ENCODE results near the gene POPDC2.
"Not testable (repeated sequence)": the region's sequence is repeated elsewhere in the genome, so short reads cannot be mapped to it uniquely, and the experiment has no call there.

The POPDC2 gene, protein sequence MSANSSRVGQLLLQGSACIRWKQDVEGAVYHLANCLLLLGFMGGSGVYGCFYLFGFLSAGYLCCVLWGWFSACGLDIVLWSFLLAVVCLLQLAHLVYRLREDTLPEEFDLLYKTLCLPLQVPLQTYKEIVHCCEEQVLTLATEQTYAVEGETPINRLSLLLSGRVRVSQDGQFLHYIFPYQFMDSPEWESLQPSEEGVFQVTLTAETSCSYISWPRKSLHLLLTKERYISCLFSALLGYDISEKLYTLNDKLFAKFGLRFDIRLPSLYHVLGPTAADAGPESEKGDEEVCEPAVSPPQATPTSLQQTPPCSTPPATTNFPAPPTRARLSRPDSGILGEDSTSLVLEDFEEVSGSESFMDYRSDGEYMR

DNA sequence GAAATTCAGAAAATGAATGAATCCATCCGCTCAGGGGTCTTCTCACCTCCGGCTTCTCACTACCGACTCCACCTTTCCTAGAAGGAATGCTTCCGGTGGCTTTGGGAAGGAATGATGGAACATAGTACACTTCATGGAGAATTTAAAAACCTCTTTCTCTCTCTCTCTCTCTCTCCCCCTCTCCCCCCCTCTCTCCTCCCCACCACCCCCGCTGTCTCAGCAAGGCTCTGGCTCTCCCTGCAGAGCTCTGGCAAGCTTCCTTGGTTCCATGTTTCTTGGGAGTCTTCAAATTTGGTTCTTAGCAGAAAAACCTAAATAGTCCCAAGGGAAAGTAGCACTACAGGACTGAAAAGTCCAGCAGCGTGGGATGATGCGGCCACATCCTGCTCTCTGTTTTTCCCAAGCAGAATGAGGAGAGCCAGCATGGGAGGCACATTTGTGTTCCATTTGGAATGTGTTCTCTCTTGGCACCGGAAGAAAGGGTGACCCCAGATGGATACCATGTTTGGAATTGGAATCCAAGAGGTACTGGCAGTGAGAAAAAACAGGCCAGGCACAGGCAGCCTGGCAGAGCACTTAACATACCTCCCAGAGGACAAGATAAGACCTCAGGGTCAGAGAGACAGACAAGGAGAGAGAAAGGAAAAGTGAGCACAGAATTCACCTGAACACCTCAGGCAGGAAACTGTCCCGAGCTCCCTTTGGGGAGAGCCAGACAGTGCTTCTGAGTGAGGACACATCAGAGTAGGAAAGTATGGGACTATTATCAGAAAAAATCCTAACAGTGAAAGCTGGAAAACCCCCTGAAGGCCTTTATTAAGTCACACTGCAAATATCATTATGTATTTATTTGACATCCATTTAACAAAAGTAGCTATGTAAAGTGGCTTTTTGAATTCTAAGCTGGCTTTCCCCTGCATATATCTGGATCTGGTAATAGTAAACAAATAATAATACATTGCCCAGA, at the start of gene POPDC2:
Gene POPDC2, minus strand, starts transcription at position 116 of the 967 bp plus-strand sequence. CDS start 166 bp downstream, outside the sequence.
- DNase-seq = no peak

DNA sequence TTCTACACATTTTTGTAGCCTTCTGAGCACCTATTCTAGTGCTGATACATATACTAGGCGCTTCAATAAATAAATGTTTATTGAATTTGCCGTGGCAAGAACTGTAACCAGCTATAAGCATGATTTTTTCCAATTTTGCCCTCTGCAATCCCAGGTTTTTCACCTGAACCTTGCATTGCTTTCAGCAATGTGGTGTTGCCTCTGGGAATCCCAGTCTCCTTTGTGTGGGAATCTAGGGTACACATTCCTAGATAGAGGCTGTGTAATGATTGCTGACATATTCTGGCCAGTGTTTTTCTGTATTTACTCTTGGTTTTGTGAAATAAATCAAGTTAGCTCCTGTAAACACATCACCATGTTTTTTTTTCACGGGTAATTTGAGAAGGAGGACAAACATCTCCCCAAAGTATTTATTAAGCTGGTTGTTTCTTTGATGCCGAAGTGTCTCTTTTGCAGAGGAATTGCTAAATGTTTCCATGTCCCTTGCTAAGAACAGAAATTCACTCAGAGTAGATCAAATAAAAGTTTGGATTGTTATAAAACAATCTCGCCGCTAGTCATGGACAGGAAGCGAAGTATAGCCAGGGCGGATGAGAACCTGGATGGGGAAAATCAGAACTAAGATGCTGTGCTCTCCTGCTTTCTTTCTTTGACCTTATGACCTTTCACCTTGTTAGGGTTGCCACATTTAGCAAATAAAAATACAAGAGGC, 43.6 kb upstream of the POPDC2 start:
- DNase-seq = no peak

DNA sequence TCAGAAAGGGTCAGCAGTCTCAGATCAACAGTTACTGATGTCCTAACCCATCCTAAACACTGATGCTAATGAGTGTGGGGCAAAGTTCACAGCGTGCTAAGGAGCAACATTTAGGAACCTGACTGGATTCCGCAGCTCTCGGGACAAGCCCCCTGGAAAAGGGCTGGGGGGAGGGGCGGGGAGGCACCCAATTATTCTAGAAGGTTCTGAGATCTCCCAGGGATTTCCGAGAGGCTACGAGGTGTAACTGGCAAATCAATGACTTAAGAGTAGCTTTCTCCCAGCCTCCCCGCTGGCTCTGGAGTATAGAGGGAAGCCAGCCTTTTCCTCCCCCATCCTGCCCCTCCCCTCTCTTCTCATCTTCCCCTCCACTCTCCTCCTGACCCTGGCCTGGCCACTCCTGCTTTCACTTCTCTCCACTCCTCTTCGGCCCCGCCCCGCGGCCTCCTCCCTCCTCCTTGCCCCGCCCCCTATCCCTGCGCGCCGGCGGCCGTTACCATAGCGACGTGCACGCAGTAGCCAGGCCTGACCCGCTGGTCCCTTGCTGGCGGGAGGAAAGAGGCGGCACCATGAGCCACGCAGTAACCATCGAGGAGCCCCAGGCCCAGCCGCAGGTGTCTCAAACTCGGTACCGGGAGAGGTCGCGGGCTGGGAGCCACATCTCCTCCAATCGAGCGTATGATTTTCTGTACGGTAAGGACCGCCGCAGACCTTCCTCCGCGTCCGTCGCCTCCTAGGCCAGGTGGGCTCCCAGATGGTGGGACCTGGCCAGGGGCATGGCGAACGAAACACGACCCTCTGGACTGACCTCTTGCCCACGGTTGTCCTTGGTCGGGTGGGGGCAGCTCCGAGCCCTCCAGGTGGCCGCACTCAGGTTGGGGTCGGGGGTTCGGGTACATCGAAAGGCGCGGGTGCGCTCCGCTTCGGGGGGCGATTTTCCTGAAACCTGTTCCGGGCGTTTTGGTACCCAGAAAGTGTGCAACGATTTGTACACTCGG, 42.4 kb upstream of the POPDC2 start, which contains the start of gene CFAP91:
Gene CFAP91, plus strand, starts transcription at position 493 of the 998 bp plus-strand sequence. Its CDS starts 77 bp downstream, at position 570.
- no peak for DNase-seq

DNA sequence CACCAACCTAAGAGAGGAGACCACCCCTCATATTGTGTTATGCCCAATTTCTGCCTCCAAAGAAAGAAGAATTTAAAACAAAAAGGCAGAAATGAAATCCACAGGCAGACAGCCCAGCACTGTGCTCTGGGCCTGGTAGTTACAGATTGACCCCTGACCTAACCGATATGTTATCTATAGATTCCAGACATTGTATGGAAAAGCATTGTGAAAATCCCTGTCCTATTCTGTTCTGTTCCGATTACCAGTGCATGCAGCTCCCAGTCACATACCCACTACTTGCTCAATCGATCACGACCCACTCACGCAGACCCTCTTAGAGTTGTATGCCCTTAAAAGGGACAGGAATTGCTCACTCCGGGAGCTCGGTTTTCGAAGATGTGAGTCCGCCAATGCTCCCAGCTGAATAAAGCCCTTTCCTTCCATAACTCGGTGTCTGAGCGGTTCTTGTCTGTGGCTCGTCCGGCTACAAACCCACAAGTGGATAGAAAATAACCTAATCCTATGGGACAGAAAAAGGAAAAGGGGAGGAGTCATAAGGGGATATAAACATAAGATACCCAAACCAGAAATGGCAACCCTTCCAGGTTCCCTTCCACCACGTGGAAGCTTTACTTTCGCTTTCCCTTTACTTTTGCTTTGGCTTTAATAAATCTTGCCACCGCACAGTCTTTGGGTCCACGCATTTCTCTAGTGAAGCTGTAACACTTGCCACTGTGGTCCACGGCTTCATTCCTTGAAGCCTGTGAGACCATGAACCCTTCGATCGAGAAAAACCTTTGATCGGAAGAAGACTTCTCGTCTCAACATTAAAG, 40.7 kb upstream of the POPDC2 start:
- DNase-seq = no peak

DNA sequence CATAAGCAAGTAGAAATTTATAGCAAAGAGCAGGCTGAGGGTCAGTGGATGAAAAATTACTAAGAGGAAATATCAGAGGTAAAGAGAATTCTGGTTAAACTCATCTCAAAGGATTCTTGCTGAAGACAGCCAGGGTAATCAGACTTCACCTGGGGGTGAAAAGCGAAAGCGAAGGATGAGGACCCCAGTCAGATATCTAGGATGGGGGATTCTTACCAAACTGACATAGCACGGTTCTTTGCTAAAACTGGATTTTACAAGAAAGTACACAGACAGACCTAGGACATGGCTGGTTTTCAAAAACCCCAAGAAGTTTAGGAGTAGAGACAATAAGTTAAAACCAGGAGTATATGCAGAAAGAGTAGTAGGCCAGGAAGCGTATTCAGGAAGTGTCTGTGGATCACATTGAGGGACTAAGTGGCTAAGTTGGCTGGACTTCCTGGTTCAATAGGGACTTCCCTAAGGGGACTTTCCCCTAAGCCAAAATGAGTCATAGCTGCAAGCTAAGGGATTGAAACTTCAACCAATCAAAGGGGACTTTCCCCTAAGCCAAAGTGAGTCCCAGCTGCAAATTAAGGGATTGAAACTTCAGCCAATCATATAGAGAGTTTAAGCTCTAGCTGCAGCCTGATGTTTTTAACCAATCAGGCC, 40.0 kb upstream of the POPDC2 start:
- no peak for DNase-seq

DNA sequence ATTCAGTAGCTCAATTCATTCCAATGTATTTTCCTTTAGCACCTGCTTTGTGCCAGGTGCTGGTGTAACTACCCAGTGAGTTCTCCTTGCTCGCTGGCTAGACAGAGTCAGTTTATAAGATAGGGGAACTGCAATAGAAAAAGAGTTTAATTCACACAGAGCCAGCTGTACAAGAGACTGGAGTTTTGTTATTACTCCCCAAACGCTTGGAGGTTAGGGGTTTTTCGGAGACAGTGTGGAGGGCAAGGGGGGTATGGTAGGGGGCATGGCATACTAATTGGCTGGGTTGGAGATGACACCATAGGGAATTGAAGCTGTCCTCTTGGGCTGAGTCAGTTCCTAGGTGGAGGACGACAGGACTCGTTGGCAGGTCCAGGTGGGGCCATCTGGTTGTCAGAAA, 37.0 kb upstream of the POPDC2 start:
- no peak for DNase-seq

DNA sequence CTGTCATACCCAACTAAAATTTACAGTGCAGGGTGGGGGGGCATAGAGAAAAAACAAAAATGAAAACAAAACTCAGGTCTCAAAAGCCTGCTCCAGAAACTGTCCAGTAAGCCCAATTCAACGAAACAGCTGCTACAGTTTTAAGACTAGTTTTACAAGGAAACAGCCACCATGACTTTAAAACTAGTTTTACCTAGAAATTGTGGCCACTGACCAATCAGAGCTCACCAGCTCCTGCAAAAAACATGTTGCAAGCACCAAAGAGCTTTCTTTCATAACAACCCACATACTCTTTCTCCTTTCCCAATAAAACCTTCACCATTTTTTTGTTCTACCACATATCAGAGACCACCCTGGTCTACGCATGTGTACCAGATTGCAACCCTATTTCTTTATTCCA, 35.1 kb upstream of the POPDC2 start:
- DNase-seq = peak; percentile 1

DNA sequence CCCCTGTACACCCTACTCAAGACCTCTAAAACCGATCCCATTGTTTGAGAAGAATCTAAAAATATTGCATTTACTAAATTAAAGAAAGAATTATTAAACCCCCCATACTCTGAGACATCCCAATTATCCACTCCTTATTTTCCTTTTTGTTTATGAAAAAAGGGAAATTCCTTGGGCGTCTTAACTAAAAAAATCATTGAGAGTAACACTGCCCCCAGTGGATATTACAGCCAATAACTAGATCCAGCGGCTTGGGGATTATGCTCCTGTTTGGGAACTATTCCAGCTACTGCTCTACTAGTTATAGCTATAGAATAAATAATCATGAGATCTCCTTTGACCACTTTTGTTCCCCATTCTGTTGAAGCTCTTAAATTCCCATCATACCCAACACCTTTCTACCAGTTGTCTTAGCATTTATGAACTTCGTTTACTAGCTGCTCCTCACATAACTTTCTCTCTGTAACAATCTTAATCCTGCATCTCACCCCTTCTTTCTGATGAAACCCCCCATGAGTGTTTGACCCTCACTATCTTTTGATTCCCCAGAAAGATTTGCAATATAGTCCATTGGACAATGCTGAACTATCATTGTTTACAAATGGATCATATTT, 29.8 kb upstream of the POPDC2 start:
- no peak for DNase-seq

DNA sequence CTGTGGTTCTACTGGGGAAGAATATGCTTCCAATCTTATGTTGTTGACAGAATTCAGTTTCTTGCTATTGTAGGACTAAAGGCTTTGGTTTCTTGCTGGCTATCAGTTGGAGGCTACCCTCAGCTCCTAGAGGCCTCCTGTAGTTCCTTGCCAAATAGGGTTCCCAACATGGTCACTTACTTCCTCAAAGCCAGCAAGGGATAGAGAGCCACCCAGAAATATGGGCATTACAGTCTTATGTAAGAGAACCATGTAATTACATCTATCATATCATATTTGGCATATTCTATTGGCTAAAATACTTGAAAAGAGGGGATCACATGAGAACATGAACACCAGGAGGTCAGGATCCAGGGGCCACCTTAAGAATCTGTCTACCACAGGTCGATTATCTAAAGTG, 23.0 kb upstream of the POPDC2 start:
- DNase-seq = no peak

DNA sequence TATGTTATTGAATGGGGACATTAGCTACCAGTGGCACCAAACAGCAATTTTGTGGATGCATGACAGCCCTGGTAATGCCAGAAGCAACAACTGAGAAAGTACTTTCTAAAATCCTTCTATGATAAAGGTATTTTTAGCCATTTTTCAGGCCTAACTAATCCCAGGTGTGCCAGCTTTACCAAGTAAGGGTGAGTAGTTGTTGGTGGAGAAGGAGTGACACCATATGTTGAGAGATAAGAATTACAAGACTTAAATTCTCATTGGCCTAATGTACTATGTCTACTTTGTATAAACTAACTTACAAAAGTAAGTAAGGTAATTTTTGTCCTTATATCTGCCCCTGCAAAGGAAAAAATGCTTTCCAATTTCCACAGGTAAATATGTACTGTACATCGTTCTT, 20.9 kb upstream of the POPDC2 start:
- DNase-seq = peak; percentile 14

DNA sequence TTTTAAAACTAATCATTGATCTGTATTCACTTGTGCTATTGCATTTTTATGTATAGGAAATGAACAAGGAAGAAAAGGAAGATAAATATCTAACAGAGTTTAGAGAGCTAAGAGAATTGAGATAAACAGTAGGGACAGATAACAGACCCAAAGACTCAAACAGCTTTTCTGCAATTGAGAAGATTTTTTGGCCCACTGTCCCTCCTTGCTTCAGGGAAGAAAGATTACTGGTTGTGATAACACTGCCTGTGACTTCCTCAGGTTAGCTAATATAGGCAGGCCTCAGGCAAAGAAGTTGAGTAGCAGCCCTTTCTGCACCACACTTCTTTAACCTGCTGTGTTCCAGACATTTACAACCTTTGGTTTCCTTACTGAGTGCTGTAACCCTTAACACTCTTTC, 19.5 kb upstream of the POPDC2 start:
- no peak for DNase-seq

DNA sequence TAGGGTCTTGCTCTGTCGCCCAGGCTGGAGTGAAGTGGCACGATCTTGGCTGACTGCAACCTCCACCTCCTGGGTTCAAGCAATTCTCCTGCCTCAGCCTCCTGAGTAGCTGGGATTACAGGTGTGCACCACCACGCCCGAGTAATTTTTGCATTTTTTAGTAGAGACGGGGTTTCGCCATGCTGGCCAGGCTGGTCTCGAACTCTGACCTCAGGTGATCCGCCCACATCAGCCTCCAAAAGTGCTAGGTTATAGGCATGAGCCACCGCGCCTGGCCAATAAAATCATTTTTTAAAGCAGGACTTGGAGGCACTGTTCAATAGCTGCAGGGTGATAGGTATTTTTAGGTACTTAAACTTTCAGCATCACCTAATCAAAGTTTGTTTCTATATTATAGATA, 17.8 kb upstream of the POPDC2 start:
- not testable (repeated sequence) for DNase-seq

DNA sequence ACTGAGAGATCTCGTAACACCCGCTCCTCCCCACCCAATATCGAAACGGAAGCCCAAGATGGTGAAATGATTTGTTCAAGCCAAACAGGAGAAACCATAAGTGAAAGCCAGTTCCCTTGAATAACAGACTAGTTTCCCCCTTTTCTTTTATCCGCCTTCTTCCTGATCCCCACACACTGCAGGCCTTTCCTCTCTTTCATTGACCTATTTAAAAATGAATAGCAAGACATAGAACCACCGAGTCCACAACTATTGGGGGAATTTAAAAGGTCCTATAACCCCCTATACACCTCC, 17.2 kb upstream of the POPDC2 start:
- no peak for DNase-seq

DNA sequence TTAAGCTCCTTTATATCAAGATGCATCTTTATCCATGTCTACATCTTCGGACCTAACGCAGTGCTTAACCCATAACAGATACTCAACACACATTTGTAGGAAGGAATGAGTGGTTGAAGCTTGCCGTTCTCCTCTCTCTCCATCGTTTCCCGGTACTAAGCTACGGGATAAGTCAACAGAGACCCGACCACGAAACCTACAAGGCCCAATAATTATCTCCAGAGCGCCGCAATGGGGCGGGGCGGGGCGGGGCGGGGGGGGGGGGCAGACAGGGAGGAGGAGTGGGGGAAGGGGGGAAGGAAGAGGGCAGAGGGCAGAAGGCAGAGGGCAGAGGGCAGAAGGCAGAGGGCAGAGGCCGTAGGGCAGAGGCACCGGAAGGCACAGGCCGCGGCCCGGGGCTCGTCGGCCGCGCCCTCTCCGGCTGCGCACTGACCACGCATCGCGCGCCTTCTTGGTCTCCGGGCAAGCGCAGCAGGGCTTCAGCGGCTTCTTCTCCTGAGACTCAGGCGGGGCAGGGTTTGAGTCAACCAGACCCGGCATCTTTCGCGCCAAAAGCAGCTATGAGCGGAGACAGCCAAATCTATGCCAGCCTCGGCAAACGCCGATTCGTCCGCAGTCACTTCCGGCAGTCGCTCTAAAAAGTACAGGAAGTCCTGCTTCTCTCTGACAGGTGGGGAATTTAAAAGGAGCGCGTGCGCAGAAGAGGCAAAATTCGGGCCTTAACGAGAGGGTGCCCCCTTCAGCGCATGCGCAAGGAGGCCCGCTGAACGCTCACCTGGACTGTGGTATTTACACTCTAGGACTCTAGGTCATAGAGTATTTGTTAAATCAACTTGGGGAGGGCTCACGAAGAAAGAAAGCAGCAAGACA, 16.6 kb upstream of the POPDC2 start, which contains the start of gene COX17:
Gene COX17, minus strand, starts transcription at position 636 of the 870 bp plus-strand sequence. Its CDS starts 96 bp downstream, at position 540.
- DNase-seq = peak; percentile 91

DNA sequence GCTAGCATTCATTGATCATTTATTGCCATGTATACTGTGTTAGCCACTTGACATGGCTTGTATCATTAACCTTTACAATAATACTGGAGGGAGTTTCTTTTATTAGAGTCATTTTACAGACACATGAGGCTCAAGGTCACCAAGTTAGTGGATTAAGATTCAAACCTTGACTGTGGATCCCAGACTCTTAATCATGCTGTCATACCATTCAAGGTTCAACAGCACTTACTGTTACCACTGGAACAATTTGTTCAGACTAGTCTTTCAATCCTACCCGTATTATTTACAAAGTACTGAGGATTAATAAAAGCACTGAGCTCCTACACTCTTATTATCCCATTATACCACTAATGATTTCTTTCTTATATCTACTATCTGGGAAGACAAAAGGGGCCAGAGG, 15.6 kb upstream of the POPDC2 start:
- DNase-seq = no peak

DNA sequence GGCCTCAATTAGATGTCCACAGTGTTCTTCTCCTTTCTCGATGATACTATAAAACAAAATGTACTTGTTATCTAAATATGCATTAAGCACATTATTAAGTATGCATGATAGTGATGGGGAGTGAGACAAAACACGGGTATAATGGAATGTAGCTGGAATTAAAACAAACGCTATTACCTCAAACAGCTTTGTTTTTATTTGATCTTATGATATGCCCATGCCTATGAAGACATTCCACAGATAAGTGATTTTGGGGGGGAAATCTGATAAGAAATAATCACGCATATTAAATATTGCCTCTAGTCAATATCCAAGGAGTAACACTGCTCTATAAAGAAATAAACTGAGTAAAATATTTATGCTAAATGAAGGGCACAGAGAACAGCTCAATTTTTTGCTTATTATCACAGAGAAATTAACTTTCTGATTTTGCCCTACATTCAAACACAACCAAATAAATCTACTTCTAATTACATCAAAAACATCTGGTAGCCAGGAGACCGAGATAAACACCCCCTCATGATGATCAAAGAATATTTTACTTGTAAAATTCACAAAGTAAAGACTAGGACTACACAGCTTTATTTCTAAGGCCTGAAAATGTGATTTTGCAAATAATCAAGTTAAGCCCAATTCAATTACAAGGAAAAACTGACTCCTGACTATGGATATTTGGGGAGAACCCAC, 14.9 kb upstream of the POPDC2 start:
- DNase-seq = no peak

DNA sequence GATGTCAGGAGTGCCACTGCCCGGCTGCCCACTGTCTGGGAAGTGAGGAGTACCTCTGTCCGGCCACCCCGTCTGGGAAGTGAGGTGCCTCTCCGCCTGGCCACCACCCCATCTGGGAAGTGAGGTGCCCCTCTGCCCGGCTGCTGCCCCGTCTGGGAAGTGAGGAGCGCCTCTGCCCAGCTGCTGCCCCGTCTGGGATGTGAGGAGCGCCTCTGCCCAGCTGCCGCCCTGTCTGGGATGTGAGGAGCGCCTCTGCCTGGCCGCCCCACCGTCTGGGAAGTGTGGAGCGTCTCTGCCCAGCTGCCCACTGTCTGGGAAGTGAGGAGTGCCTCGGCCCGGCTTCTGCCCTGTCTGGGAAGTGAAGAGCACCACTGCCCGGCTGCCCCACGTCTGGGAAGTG, 13.5 kb upstream of the POPDC2 start:
- DNase-seq = no peak

DNA sequence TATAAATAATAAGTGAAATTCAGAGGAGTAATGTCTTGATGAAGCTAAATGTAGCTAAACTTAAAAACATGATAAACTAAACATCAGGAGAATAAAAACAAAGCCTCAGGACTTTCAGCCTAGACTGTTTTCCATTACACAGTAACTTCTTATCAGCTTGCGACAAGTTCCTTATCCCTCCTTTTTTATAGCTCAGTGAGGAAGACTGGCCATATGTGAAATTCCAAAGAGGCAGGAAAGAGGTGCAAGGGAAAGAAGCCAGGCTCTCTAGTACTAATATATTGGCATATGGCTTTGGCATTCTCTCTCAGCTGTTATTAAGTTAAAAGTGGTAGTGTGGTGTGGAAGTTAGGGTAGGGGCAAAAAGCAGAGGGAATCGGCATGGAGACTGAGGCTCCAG, 12.4 kb upstream of the POPDC2 start:
- DNase-seq = no peak
